T follicular helper cell (primary cell): ENCODE measurements around the gene HSD3B1.
"Not testable (repeated sequence)": the region's sequence is repeated elsewhere in the genome, so short reads cannot be mapped to it uniquely, and the experiment has no call there.

Source experiments
- DNase-seq: peaks from one replicate; pipeline ENCODE4 v3.0.0-alpha.2; 2020; ENCODE audit warnings: low read depth

Gene HSD3B1

GRCh38 chr1:119553302-119554071, 46.5 kb downstream of the HSD3B1 start:
- not testable (repeated sequence) for DNase-seq

- no peak for DNase-seq
These were observed 47.2 kb downstream of the HSD3B1 start for GRCh38 chr1:119554183-119554582.

- DNase-seq, result no peak
These were observed 49.4 kb downstream of the HSD3B1 start for GRCh38 chr1:119556423-119556822.

GRCh38 chr1:119560402-119560801, 53.4 kb downstream of the HSD3B1 start:
- not testable (repeated sequence) for DNase-seq

- no peak for DNase-seq
These were observed 57.5 kb downstream of the HSD3B1 start for GRCh38 chr1:119564548-119564947.
